COR-L47 (cell line): ENCODE results near the gene RTEL1.

Experiments used
- DNase-seq: peaks from one replicate; lab custom pipeline; 2025; lab: John Stamatoyannopoulos, UW

The RTEL1 gene

GRCh38 chr20:63739130-63740069, 81.3 kb downstream of the RTEL1 start, which contains the start of gene SLC2A4RG:
Gene SLC2A4RG, plus strand, starts transcription at chr20:63739776. Its CDS starts 137 bp downstream, at chr20:63739913.
- peak; percentile 40 for DNase-seq

- no peak for DNase-seq
Measured at GRCh38 chr20:63740070-63740626, 82.0 kb downstream of the RTEL1 start.

- peak; percentile 85 for DNase-seq
Measured at GRCh38 chr20:63740627-63741353, 82.7 kb downstream of the RTEL1 start.

GRCh38 chr20:63741354-63741675, 83.2 kb downstream of the RTEL1 start:
- no peak for DNase-seq

- no peak for DNase-seq
Measured at GRCh38 chr20:63741676-63742380, 83.7 kb downstream of the RTEL1 start.

- no peak for DNase-seq
Measured at GRCh38 chr20:63742381-63743024, 84.4 kb downstream of the RTEL1 start.

- DNase-seq: no peak
Measured at GRCh38 chr20:63743210-63743970, 85.3 kb downstream of the RTEL1 start.

GRCh38 chr20:63744158-63744557, 86.0 kb downstream of the RTEL1 start:
- DNase-seq: no peak

- no peak for DNase-seq
Measured at GRCh38 chr20:63744574-63745423, 86.7 kb downstream of the RTEL1 start.

GRCh38 chr20:63745424-63745805, 87.3 kb downstream of the RTEL1 start:
- DNase-seq: no peak
